ENCODE measurements around the gene SCN2A. TPM values are rescaled to one million over a fixed set of nuclear protein-coding genes. Genes with fewer than 3 reads are reported as not detected.

Gene SCN2A
- total RNA-seq = 1.9 to 2.9 TPM (median 2.5 TPM) in 3 replicates

GRCh38 chr2:165239230-165239629, at the start of gene SCN2A:
Gene SCN2A, plus strand, starts transcription at chr2:165239414. Its CDS starts 56,410 bp downstream, at chr2:165295824.
- Mint-ChIP-seq H3K4me1 (no peaks in the 10 kb centered on the region), H3K36me3 (no peaks in the 10 kb centered on the region), H3K27ac (no peak within 1 kb of the TSS), H3K4me3 (no peak within 1 kb of the TSS), H3K27me3 (ENCODE audit: low read depth) (peaks cover 38% of the 10 kb centered on the region), H3K9me3 (no peaks in the 10 kb centered on the region)
- peak; percentile 69 for TF ChIP-seq CTCF (IDR thresholded peaks at IDR 0.05; ENCODE audit: unreplicated experiment)
- DNase-seq (ENCODE audit: low spot score in 2 of 2, unreplicated experiment in 2 of 2) = no peak

- H3K4me1 Mint-ChIP-seq = no peaks in the 10 kb centered on the region
- H3K9me3 Mint-ChIP-seq = no peaks in the 10 kb centered on the region
- no peak overlapping the region for H3K27ac Mint-ChIP-seq
- DNase-seq (ENCODE audit: low spot score in 2 of 2, unreplicated experiment in 2 of 2) = no peak
- H3K36me3 Mint-ChIP-seq = no peaks in the 10 kb centered on the region
- peaks cover 27% of the 10 kb centered on the region for H3K27me3 Mint-ChIP-seq (ENCODE audit: low read depth)
- no peak for TF ChIP-seq CTCF (IDR thresholded peaks at IDR 0.05; ENCODE audit: unreplicated experiment)
- H3K4me3 Mint-ChIP-seq = no peak overlapping the region
These were observed 48.0 kb upstream of the SCN2A start for GRCh38 chr2:165191096-165191728.

- Mint-ChIP-seq H3K36me3 (no peaks in the 10 kb centered on the region), H3K4me3 (no peak overlapping the region), H3K9me3 (no peaks in the 10 kb centered on the region), H3K27me3 (ENCODE audit: low read depth) (peaks cover 19% of the 10 kb centered on the region), H3K27ac (no peak overlapping the region), H3K4me1 (no peaks in the 10 kb centered on the region)
- no peak for TF ChIP-seq CTCF (IDR thresholded peaks at IDR 0.05; ENCODE audit: unreplicated experiment)
- DNase-seq (ENCODE audit: low spot score in 2 of 2, unreplicated experiment in 2 of 2) = no peak
These were observed 46.5 kb upstream of the SCN2A start for GRCh38 chr2:165192729-165193128.

GRCh38 chr2:165193178-165193777, 45.9 kb upstream of the SCN2A start:
- H3K4me1 Mint-ChIP-seq = no peaks in the 10 kb centered on the region
- H3K27ac Mint-ChIP-seq = no peak overlapping the region
- peaks cover 19% of the 10 kb centered on the region for H3K27me3 Mint-ChIP-seq (ENCODE audit: low read depth)
- no peak for TF ChIP-seq CTCF (IDR thresholded peaks at IDR 0.05; ENCODE audit: unreplicated experiment)
- H3K4me3 Mint-ChIP-seq = no peak overlapping the region
- no peak for DNase-seq (ENCODE audit: low spot score in 2 of 2, unreplicated experiment in 2 of 2)
- no peaks in the 10 kb centered on the region for H3K9me3 Mint-ChIP-seq
- no peaks in the 10 kb centered on the region for H3K36me3 Mint-ChIP-seq

- H3K36me3 Mint-ChIP-seq = no peaks in the 10 kb centered on the region
- no peak for DNase-seq (ENCODE audit: low spot score in 2 of 2, unreplicated experiment in 2 of 2)
- no peak for TF ChIP-seq CTCF (IDR thresholded peaks at IDR 0.05; ENCODE audit: unreplicated experiment)
- H3K4me1 Mint-ChIP-seq = no peaks in the 10 kb centered on the region
- H3K27ac Mint-ChIP-seq = no peak overlapping the region
- H3K27me3 Mint-ChIP-seq (ENCODE audit: low read depth) = peaks cover 7% of the 10 kb centered on the region
- no peaks in the 10 kb centered on the region for H3K9me3 Mint-ChIP-seq
- no peak overlapping the region for H3K4me3 Mint-ChIP-seq
These were observed 42.8 kb upstream of the SCN2A start for GRCh38 chr2:165196411-165196810.

Measured in mesothelial cell of epicardium (in vitro differentiated cells).